GM21390 (cell line): ENCODE data around the gene TBC1D21.

Source experiments
- ATAC-seq: cut with Tn5 transposase; IDR thresholded peaks from one replicate; pipeline ENCODE4 v1.9.1; 2021; ENCODE audit not compliant: unreplicated experiment

Gene TBC1D21

DNA sequence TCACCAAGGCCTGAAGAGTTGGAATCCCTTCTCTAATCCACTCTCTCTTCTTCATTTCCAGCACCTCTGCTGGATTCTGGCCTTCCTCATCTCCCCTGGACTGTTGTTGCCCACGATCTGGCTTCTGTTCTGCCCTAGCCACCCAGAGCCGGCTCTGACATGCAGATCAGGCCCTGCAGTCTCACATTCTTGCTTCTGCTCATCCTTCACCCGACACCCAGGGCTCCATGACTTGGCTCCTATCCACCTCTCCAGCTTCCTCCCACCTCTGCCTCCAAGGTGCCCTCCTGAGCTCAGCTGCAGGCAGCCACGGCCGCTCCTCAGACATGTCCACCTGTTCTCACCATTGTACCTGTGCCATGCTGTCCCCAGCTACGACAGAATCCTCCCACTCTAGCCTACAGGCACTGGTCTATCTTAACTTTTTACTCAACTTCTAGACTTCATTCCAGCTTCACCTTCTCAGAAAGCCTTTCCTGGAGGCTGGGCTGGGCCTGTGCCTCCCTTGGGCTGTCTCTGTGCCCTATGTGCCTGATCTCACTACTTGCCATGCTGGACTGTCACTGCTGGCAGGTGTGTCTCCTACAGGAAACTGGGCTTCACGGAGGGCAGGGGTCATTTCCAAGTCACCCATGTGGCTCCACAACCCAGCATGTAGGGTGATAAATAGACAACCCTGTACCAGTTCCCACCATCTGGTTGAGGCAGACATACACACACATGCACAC lies 16.0 kb upstream of the TBC1D21 start:
- ATAC-seq: no peak

DNA sequence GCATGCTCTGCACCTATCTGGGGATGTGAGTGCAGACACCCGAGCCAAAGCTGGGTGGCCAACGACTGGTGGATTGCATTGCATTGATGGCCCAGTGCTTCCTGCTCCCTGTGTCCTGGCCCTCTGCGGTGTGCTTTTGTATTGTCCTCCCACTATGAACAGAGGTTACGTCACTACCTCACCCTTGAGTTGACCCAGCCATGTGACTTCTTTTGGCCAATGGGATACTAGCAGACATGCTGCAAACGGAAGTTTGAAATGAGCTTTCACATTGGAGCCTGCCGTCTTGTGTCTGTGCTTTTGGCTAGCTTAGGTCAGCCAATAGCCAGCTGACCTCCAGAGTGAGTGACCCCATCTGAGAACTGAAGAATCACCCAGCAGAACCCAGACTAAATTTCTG lies 15.3 kb upstream of the TBC1D21 start:
- no peak for ATAC-seq

DNA sequence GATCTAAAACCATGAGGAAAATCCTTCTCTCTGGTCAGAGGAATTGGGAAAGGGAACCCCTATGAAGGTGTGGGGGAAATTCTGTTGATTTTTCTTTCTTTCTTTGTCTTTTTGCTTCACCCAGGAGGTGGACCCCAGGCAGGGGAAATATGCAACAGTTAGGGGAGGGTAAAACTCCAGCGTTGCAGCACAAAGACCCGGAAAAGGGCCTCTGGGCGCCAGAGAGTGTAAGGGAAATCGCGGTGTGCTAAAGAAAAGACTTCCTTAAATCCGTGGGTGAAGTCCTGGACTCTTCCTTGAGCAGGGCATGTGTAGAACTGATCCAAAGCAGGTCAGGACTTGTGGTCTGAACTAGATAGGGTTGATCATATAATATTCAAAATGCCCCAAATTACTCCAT lies 11.1 kb upstream of the TBC1D21 start:
- ATAC-seq: no peak

DNA sequence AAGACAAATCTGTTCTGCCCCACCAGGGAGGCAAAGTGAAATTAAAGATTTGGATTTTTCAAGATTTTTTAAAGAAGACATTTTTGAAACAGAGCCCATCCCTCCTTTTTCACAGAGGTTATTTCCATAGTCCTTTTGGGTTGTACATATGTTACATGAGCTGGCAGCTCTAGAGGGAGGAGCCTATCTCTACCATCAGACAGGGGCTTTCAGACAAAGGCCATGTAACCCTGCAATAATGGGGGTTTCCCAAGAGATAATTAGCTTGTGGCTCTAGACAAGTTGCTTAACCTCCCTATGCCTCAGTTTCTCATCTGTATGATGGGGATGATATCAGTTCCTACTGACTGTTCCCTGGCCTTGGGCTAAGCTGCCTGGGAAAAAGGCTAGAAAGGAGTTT lies 8.0 kb upstream of the TBC1D21 start:
- no peak for ATAC-seq

DNA sequence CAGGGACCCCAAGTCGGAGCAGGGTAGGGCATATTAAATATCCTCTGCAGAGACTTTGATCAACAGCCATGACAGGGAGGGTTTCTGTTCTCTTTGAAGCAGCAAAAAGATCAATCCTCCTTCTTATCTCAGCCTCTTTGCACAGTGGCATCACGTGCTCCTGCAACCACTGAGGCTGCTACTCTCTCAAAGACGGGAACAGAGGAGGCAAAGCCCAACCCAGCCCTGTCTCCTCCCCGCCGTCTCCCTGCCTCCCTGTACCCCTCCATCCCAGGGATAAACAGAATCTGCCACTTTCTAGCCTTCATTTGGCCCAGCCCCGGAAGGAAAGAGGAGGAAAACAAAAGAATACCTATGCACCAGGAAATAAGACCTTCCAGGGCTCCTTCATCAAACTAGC lies 7.5 kb upstream of the TBC1D21 start:
- no peak for ATAC-seq

DNA sequence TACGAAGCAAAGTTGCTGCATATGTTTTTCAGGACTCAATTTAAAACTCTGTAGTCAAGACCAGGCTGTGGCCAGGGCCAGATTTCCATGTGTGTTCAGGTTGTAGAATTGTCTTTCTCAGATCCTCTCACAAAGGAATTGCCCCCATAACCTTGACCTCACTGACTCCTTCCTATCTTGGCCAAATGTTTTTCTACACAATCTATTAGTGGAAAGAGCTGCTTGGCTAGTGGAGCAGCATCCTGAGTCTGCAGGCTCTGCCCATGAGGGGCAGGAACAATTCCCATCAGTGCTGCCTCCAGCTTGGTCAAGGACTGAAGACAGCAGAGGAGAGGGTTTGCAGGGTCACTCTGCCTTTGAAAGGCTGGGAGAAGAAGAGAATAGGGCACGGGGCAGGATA lies 6.9 kb upstream of the TBC1D21 start:
- ATAC-seq: no peak

DNA sequence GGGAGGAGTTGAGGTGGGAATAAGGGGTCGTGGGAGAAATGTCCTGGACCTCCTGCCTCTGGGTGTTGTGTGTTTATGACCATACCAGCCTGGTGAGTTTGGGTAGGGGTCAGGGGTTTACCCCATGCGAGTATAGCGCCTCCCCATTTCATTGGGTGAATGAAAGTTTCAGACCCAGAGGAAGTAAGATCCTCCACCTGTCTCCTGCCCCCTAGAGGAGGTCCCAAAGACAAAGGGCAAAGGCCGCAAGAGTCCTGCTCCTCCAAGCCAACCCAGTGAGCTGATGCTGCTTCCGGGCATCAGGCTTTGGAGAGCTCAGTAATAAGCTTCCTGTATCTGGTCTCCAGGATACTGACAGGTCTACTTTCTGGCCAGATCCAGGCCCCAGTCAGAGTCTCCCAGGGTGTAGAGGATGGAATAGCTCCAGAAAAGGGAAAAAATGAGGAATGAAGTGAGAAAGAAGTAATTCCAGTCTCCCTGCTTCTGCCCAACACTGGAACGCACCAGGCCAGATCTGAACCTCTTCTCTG lies 6.4 kb upstream of the TBC1D21 start:
- no peak for ATAC-seq

DNA sequence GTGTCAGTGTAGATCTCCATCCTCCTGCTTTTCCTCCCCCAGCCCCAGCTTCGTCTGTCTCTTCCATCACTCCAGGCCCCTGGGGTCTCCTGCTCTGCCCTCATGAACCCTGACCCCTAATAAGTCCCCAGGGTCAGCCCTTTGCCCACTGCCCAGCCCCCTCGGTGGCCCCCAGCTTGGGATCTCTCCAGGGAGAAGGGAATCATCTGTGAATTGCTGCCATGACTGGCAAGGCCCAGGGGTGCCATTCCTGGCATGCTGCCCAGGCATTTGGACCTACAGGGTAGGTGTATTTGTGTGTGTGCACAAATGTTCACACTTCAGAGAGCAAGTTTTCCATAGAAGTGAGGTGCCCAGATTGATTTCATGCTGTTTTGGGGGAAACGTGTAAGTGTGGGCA lies 5.9 kb upstream of the TBC1D21 start:
- no peak for ATAC-seq

DNA sequence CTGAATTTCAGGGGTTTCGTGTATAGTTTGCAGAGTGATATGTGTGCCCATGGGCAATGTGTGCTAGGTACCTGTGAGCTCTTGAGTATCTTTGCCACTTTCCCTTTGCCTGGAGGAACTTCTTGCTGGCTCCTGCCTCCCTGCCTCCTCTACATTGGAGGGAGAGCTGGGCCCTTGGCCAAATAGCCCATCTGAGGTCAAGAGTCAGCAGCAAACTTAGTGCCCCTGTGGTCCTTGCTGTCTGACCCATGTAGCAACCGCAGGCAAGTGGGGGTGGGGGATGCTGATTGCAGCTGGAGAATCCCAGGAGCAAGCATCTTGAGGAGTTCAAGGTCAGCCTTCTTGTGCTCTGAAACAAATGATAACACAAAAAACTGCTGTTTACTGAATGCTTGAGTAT lies 5.4 kb upstream of the TBC1D21 start:
- ATAC-seq: no peak

DNA sequence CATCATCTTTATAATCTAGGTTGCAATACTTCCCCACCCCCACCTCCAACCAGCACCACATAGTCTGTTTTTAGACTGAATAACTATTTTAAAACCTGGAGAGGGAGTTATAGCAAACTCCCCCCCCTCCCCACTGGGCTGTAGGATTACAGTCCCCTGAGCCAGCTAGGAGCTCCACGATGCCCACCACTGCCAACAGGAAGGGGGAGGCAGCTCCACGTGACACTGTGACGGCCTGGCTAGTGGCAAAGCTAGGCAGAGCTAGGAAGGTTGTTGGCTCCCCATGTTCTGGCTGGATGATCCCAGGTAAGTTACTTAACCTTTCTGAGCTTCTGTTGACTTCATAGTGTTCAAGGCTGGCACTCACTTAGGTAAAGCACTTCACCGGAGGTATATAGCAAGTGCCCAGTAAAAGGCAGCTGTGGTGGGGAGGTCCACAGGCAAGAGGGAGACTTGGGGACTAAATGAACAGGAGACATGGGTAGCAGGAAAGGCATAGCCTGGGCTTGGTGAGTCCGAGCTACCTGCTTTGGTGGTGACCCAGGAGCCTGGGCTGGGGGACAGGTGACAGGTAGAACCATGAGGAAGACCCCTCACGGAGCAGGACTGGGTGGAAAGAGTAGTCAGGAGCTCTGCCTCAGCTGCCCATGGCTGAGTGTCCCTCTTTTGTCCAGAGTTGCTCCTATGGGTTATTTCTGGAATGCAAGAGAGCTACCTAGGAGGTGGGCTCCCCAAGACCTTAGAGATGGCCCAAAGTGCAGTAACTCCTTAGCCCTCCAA lies 4.0 kb upstream of the TBC1D21 start:
- no peak for ATAC-seq

DNA sequence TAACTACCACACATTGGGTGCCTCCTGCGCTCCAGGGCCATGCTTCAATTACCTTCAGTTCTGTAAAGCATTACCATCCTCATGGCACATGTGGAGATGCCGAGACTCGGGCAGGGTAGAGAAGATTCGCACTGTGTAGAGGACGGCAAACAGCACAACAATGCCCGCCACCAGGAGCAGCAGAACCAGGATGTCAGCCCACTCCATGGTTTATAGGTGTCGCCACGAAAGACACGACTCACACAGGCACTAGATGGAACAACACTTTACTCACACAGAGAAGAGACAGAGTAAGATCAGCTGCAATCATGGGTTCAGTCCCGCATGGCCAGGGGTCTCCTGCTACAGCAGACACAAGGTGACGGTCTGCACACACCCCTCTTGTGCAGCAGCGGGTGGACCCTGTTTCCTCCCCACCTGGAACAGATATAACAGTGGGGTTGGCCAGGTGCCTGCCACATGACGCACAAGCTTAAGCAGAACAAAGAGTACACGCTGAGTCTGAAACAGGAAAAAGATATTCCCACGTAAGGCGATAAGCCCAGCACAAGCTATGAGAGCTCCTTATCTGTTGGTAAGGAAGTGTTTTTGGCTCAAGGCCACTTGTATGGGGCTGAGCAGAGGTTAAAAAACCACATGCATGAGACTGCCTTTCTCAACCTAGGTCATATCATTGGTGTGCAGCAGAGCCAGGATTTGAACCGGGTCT lies 2.5 kb upstream of the TBC1D21 start:
- no peak for ATAC-seq

DNA sequence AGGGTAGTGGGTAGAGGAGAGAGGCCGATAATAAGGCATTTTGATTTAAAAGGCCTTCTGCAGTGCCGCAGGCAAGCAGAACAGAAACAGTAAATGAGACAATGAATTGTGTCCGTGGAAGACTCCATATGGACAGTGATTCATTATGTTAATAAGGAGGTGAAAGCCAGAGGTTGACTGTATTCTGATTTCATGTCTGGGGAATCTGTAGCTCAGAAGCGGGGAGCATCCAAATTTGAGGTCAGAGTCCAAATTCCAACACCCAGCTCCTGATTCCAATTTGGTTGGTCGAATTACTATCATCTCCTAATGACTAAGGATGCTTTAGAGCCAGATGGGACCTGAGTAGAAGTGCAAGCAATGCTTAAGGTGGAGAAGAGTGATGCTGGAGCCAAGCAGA lies 1.0 kb upstream of the TBC1D21 start:
- no peak for ATAC-seq

DNA sequence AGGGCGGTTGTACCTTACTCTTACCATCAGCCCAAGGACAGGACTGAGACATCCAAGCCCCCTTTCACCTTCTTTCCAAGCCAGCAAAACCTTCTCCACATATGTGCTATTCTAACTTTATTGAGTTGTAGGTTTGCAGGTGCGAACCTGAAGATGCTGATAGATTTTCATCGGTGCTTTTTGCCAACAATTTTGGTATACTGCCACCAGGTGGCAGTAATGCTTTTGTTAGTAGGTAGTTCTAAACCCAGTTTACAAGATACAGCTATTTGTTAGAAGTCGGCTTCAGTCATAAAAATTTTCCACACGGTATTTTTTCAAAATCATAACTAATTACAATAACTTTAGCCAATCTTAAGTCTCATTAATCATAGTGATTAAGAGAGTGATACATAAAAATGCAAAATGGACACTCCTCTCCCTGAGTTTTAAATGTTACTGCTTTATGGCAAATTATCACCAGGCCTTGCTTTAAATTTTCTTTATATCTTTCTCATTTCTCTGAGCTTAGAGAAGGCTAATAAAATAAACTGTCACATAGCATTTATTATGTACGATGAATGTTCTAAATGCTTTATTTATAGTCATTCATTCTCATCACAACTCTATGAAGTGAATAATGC lies 636 bp downstream of the TBC1D21 start:
- no peak for ATAC-seq

DNA sequence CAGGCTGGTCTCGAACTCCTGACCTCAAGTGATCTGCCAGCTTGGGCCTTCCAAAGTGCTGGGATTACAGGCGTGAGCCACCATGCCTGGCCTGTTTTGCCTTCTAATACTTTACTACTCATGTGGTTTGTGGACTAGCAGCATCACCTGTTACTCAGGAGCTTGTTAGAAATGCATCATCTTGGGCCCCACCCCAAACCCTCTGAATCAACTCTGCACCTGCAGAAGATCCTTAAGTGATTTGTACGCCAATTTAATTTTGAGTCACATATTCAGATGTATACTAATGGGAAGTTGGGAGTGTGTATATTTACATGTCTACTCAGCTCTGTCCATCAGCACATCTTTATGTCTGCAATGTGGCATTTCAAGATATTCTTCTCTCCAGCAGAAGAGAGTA lies 6.1 kb downstream of the TBC1D21 start:
- ATAC-seq: no peak

DNA sequence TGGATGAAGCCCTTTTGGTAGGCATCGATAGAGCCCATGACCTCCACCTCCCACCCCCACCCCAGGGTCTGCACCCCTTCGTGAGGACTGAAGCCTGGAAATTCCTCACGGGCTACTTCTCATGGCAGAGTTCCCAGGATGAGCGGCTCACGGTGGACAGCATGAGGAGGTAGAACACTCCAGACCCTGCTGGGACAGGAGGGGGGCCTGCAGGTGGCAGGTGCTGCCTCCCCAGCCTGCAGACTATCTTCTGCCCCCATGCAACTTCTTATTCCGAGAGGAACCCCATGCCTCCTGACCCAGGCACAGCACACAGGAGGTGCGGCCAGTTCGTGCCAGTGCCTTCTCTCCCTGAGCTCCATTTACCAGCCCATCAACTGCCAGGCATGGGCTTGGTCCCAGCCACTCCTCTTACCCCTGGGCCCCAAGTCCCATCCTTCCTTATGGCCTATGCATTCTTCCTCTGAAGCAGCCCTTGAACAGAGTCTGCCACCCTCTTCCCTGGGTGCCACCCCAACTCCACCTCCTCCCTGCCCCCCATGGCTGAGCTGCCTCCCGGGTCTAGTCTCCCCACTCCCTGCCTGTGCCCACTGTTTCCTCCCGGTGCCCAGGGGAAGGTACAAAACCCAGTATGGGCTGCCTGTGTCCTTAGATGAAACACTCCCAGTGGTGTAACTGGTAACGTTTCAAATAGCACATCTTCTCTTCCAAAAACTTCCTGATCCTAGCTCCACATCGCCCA lies 8.4 kb downstream of the TBC1D21 start:
- no peak for ATAC-seq

DNA sequence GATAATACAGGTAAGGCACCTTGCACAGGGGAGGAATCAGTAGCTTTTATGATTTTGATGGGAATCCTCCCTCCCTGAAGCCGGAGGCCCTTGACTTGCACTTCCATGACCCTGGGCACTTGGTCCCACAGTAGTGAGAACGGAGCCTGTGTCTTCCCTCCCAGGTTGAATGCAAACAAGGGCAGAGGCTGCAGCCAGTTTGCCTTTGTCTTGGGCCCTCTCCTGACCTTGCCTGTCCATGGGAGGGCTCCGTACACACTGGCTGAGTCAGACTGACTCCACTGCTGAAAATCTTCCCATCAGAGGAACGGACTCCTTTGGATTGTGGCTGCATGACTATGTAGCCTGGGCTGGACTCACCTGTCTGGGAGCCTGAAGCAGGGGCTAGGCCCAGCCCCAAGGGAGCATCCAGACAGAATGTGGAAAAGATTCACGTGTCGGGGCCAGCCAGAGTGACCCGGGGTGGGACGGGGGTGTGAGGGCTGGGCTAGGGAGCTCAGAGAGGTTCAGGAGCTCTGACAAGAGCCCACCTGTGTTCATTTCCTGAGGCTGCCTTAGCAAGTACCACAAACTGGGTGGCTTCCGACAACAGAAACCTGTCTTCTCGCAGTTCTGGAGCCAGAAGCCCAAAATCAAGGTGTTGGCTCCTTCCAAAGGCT lies 9.5 kb downstream of the TBC1D21 start:
- no peak for ATAC-seq

DNA sequence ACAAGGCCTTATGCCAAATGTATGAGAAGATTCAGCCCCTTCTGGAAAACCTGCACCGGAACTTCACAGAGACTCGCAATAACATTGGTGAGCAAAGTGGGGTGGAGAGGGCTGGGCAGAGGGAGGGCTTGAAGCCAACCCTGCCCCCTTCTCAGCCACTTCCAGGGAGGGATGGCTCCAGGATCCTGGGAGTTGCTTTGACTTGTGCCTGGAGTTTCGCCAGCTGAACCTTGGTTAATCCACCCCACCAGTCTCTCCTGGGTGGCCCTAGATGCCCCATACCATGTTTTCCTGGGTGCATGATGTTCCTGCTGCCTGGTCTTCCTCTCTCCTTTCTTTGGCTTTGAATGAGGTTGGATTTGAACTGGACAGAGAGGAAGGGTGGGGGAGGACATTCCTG lies 10.8 kb downstream of the TBC1D21 start:
- ATAC-seq: no peak

DNA sequence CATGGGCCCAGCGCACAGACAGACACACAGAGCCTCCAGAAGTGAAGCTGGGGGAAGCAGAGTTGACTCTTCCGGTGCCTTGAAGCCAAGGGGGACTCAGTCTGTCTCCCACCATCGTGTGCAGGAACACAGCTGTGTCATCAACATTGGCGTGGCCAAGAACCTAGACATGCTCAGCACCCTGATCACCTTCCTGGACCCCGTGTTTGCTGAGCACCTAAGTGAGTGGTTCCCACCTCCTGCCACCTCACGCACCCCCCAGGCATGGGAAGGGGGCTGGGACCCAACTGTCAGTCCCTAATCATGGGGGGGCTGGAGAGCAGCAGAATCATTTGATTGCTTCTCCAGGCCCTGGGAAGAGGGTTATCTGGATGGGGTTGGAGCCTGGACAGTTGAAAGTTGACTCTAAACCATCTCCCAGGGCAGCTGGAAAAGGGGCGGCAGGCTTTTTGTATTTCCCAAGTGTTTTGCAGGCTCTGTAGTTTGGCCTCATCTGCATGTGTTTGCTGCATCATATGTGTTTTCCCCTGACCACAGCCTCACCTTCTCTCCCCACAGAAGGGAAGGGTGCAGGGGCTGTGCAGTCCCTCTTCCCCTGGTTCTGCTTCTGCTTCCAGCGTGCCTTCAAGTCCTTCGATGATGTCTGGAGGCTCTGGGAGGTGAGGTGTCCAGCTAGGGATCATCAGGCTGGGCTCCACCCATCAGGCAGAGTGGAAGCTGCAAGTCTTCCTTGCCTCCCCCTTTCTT lies 12.8 kb downstream of the TBC1D21 start:
- no peak for ATAC-seq

DNA sequence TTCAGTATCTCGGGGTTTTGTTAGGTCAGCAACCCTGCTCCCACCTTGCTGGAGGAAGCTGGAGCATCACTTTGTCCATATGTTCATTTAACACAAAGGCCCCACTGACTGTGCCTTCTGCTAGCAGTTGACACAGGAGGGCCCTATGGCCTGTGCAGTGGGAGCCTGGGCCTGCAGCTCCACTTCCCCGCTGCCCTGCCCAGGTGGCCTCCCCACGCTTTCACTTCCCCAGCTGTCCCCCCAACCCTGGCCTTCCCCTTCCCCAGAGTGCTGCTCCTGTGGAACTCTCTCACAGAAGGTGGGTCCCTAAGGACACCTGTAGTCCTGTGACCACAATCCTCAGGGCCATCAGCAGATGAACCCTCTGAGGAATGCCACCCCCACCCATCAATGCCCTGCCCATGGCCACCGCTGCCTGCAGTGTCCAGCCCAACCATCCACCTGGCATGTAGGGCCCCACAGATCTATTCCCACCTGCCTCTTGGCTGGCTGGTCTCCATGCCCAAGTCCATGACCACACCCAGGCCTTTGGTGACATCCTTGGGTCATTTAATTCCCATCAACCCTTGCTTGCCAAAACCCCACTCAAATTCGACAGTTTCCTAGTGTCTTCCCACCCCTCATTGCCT lies 13.5 kb downstream of the TBC1D21 start:
- no peak for ATAC-seq
